Right ventricle myocardium superior (tissue), 1 donor: ENCODE results near the gene PLA2G12A. TPM values are rescaled to one million over a fixed set of nuclear protein-coding genes. Genes with fewer than 3 reads are reported as not detected.

Experiments used
- ATAC-seq: fragments of 200-7000 bp; cut with Tn5 transposase; one replicate; pipeline ENCODE4 v1.9.1; 2020; ENCODE audit warnings: mild to moderate bottlenecking; ENCODE audit not compliant: poor library complexity
- DNase-seq: peaks from one replicate; pipeline ENCODE4 v3.0.0-alpha.2; 2020
- intact Hi-C: fragments of 100-400 bp; cut with DNase I; formaldehyde crosslinking; loops from one replicate; pipeline ENCODE4 v1.11.2; 2022
- long read RNA-seq: library from polyadenylated mRNA; unstranded; transcript quantifications from one replicate; pipeline ENCODE4 v2.0.0, GENCODE V29; 2021
- total RNA-seq: library from RNA; stranded (reverse); fragmentation: NEBNext Ultra II Directional; extraction: Animal tissue kit (Norgen Biotek cat#: 25700); gene quantifications from one replicate; pipeline ENCODE4 v1.2.1, GENCODE V29; 2021
- donor health status: DM: no; HTN: yes; CAD: no; lungs with severe emphysema.

PLA2G12A gene
- total RNA-seq = 59.1 TPM
- long read RNA-seq, full-length matches to known transcripts = 60 of 70 reads
- long read RNA-seq, partial matches to known transcripts = 0 of 70 reads
- long read RNA-seq, other reads (novel, unspliced or antisense) = 10 of 70 reads

- ATAC-seq = peak; percentile 98
- intact Hi-C loops = no loop called here
Observed at GRCh38 chr4:109729718-109730618, at the start of gene PLA2G12A. TSS of gene PLA2G12A (minus strand) at chr4:109730070. CDS start at chr4:109729809, 261 bp downstream.

DNA sequence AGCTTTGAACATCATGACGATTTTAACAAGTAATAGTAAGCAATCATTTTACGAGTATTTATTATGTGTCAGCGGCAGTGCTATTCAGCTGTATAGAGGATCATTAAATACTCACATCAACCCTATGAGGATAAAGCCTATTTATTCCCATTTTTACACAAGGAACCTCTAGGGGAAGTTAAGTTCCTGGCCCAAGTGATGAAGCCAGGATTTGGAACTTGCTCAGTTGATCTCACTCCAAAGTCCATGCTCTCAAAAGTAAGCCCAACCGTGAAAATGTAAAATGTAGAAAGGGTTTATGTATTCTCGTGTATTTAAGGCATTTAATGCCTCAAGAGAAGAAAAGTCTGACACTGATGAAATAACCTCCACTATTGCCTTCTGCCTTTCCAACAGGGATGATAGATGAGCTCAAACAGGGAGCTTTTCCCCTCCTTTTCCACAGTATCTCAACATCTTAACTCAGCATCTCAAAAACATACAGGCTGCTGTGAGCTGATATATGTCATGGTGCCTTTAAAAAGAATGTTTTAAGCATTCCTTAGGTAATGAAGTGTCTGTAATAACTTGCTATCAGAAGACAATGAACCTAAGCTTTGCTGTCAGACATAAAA, 35.0 kb upstream of the PLA2G12A start:
- ATAC-seq = peak; percentile 75
- intact Hi-C loops = no loop called here

More at GRCh38 chr4:109729718-109730618, at the start of gene PLA2G12A:
- peak; percentile 77 for DNase-seq

GRCh38 chr4:109764376-109764775, 34.5 kb upstream of the PLA2G12A start:
- DNase-seq (peak; percentile 53), ATAC-seq (peak; percentile 76)
- intact Hi-C loops = no loop called here

More for the DNA sequence above, 35.0 kb upstream of the PLA2G12A start:
- no peak for DNase-seq

- no peak for ATAC-seq
- intact Hi-C loops = no loop called here
Observed at GRCh38 chr4:109760682-109761081, 30.8 kb upstream of the PLA2G12A start.

GRCh38 chr4:109755656-109756055, 25.8 kb upstream of the PLA2G12A start:
- intact Hi-C loops = no loop called here
- no peak for DNase-seq
- ATAC-seq = no peak

More at GRCh38 chr4:109760682-109761081, 30.8 kb upstream of the PLA2G12A start:
- no peak for DNase-seq

GRCh38 chr4:109754093-109754857, 24.4 kb upstream of the PLA2G12A start:
- no peak for DNase-seq
- intact Hi-C loops = no loop called here
- ATAC-seq = no peak

DNA sequence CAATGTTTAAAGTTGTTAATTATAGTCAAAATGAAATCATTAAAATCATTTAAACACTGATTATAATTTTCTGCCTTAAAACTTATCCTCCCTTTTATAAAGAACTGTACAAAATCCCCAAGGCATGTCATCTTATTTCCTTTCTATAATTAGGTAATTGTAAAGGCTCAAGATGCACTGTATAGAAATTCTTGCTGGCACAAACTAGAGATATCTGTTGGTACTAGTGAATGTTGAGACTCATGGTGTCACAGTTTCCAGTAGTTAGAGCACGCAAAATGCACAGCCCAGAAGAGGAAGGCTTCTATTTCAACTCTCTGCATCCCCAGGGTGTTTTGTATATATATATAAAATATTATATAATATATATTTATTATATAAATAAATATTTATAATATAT, 22.7 kb upstream of the PLA2G12A start:
- intact Hi-C loops = no loop called here
- no peak for ATAC-seq
- DNase-seq = no peak

DNA sequence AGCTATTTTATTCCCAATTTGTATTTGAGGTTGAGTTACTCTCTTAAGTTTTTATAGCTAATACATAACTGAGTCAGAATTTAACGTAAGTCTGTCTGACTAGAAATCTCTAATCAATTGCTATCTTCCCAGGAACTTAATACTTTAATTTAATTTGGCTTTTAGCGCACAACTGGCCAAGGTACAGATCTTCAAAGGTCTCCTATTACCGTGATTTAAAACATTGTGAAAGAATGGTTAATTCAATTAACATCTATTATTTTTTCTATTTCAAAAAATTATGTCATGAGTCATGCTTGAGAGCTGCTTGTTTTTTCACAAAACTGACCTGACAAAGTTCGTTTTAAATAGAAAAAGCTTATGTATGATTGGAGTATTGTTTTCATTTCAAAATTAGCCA, 22.0 kb upstream of the PLA2G12A start:
- no peak for ATAC-seq
- intact Hi-C loops = no loop called here
- no peak for DNase-seq

- intact Hi-C loops = no loop called here
- ATAC-seq = no peak
- no peak for DNase-seq
Observed at GRCh38 chr4:109750652-109751244, 20.9 kb upstream of the PLA2G12A start.

- intact Hi-C loops = no loop called here
- ATAC-seq (no peak), DNase-seq (no peak)
Observed at GRCh38 chr4:109749388-109750082, 19.7 kb upstream of the PLA2G12A start.

- intact Hi-C loops = no loop called here
- DNase-seq (no peak), ATAC-seq (no peak)
Observed at GRCh38 chr4:109748114-109748513, 18.2 kb upstream of the PLA2G12A start.

- ATAC-seq = no peak
Observed at GRCh38 chr4:109746728-109747127, 16.9 kb upstream of the PLA2G12A start.

GRCh38 chr4:109745830-109746229, 16.0 kb upstream of the PLA2G12A start:
- DNase-seq = no peak
- ATAC-seq = no peak
- intact Hi-C loops = no loop called here

More at GRCh38 chr4:109746728-109747127, 16.9 kb upstream of the PLA2G12A start:
- DNase-seq = no peak
- intact Hi-C loops = no loop called here

GRCh38 chr4:109739547-109739946, 9.7 kb upstream of the PLA2G12A start:
- intact Hi-C loops = no loop called here
- ATAC-seq = no peak
- no peak for DNase-seq

DNA sequence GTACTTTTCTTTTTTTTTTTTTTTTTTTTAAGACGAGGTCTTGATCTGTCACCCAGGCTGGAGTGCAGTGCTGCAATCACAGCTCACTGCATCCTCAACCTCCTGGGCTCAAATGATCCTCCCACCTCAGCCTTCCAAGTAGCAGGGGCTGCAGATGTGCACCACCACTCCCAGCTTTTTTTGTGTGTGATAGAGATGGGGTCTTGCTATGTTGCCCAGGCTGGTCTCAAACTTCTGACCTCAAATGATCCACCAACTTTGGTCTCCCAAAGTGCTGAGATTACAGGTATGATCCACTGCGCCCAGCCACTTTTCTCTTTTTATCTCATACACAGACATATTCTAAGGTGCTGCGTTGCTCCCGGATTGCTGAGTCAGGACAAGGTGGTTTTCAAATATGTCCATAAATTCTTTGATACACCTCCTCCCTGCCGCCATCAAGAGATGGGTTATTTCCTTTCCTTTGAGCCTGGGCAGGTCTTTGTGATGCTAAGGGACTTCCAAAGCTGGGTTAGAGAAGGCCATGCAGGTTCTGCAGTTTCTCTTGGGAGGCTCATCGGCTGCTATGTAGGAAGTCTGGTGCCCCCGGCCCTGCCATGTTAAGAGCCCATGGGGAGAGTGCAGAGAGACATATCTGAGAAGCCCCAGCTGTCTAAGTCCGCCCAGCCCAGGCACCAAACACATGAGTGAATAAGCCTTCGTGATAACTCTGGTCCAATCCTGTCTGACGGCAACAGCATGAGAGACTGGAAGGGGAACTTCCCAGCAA, 8.4 kb upstream of the PLA2G12A start:
- intact Hi-C loops = no loop called here
- DNase-seq = no peak

DNA sequence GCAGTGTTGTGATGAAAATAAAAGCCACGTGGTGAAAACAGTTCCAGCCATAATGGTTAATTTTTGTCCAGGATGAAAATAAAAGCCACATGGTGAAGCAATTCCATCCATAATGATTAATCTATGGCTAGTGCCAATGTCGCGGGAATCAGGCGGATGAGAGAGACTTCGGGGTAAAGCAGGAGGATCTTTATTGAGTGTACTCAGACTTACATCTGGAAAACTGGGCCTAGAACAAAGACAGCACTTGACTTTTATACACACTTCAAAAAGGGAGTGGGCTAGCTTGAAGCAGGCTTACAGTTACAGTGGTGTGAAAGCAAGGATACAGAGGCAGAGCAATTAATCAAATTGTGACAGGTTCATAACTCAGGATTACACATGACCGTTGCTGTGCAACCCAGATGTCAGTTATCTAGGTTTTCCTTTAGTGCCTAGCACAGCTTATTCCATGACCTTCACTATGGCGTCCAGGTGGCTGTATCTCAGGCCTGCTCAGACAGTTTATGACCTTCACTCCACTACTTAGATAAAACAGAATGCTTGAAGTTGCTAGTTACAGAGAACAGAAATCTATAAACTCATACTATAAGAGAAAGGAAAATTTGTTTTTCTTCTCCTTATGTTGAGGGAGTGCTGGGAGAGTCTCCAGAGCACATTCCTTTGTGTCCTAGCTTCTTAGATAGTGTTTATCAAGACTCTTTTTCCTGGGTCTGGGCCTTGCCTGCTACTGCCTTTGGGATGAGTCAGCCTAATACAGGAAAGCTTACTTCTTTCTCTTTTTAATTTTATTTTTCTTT, 5.9 kb upstream of the PLA2G12A start:
- ATAC-seq = peak; percentile 51
- intact Hi-C loops = no loop called here

More for the DNA sequence above, 8.4 kb upstream of the PLA2G12A start:
- ATAC-seq = no peak

GRCh38 chr4:109733728-109734127, 3.9 kb upstream of the PLA2G12A start:
- ATAC-seq = no peak
- DNase-seq = no peak
- intact Hi-C loops = no loop called here

More for the DNA sequence above, 5.9 kb upstream of the PLA2G12A start:
- DNase-seq = no peak
